OCI-LY1 (cell line): ENCODE measurements around the gene FARS2.

ENCODE experiments used
- H2AFZ ChIP-seq: fragments of 200-600 bp; sonication (generic), shearing (Covaris generic); 2 replicates; pipeline ENCODE4 v1.6.0; 2014; ENCODE audit warnings: antibody characterized with exemption, mild to moderate bottlenecking, low read length
- H3F3A ChIP-seq: fragments of 200-600 bp; sonication (generic), shearing (Covaris generic); 2 replicates; pipeline ENCODE4 v1.6.0; 2014; ENCODE audit warnings: mild to moderate bottlenecking, antibody characterized with exemption, low read length, moderate library complexity; ENCODE audit not compliant: insufficient read depth
- H3K27ac ChIP-seq: fragments of 200-600 bp; sonication (generic); 2 replicates; pipeline ENCODE4 v1.5.1; 2014; ENCODE audit warnings: low read length, mixed run types, mild to moderate bottlenecking, low read depth; ENCODE audit not compliant: poor library complexity, severe bottlenecking
- H3K27me3 ChIP-seq: fragments of 200-600 bp; sonication (generic); 2 replicates; pipeline ENCODE4 v1.6.0; 2014; ENCODE audit warnings: antibody characterized with exemption, mild to moderate bottlenecking, low read length, moderate library complexity; ENCODE audit not compliant: insufficient read depth
- H3K36me3 ChIP-seq: fragments of 200-600 bp; sonication (generic); 2 replicates; pipeline ENCODE4 v1.6.1; 2014; ENCODE audit warnings: mild to moderate bottlenecking, antibody characterized with exemption, low read length, moderate library complexity, mixed read lengths; ENCODE audit not compliant: insufficient read depth
- H3K4me1 ChIP-seq: fragments of 200-600 bp; sonication (generic); 2 replicates; pipeline ENCODE4 v1.5.1; 2014; ENCODE audit warnings: mild to moderate bottlenecking, low read length, moderate library complexity; ENCODE audit not compliant: insufficient read depth, severe bottlenecking
- H3K4me2 ChIP-seq: fragments of 200-600 bp; sonication (generic), shearing (Covaris generic); 2 replicates; pipeline ENCODE4 v1.6.1; 2014; ENCODE audit warnings: low read length
- H3K4me3 ChIP-seq: fragments of 200-600 bp; sonication (generic); 2 replicates; pipeline ENCODE4 v1.5.1; 2014; ENCODE audit warnings: low read length, low read depth, mild to moderate bottlenecking, mixed read lengths; ENCODE audit not compliant: poor library complexity, severe bottlenecking
- H3K79me2 ChIP-seq: fragments of 200-600 bp; shearing (Covaris generic); 2 replicates; pipeline ENCODE4 v1.6.1; 2016; ENCODE audit warnings: mixed run types, low read length, mixed read lengths; ENCODE audit not compliant: insufficient read depth
- H3K9ac ChIP-seq: fragments of 200-600 bp; sonication (generic), shearing (Covaris generic); 2 replicates; pipeline ENCODE4 v1.6.1; 2014; ENCODE audit warnings: mild to moderate bottlenecking, low read length, mixed read lengths
- H3K9me2 ChIP-seq: fragments of 200-600 bp; sonication (generic), shearing (Covaris generic); 2 replicates; pipeline ENCODE4 v1.6.1; 2014; ENCODE audit warnings: low read depth, mild to moderate bottlenecking, low read length, mixed read lengths
- H3K9me3 ChIP-seq: fragments of 200-600 bp; shearing (Covaris generic); 2 replicates; pipeline ENCODE4 v1.6.1; 2014; ENCODE audit warnings: low read length, mixed read lengths
- H4K20me1 ChIP-seq: fragments of 200-600 bp; sonication (generic), shearing (Covaris generic); 2 replicates; pipeline ENCODE4 v1.6.0; 2016; ENCODE audit warnings: mild to moderate bottlenecking, low read length; ENCODE audit not compliant: insufficient read depth
- CTCF ChIP-seq: fragments of 200-600 bp; sonication (generic), shearing (Covaris generic); IDR thresholded peaks from 2 replicates; pipeline ENCODE4 v1.5.1; 2017; ENCODE audit warnings: mild to moderate bottlenecking, antibody characterized with exemption, low read length, moderate library complexity, mixed read lengths
- EZH2 ChIP-seq: fragments of 200-600 bp; sonication (generic), shearing (Covaris generic); IDR thresholded peaks from 2 replicates; pipeline ENCODE4 v1.8.0; 2017; ENCODE audit warnings: borderline replicate concordance, mixed run types, mild to moderate bottlenecking, antibody characterized with exemption, low read length, moderate library complexity, mixed read lengths

The FARS2 gene

DNA sequence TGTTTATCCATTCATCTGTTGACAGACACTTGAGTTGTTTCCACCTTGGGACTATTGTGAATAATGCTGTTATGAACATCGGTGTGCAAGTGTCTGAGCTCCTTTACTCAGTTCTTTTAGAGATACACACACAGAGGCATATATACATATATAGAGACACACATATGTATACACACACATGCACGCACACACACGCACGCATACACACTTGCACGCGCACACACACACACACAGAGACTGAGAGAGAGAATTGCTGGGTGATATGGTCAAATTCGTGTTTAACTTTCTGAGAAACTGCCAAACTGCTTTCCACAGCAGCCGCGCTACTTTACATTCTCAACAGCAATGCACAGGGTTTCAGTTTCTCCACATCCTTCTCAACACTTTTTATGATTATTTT, 273.3 kb downstream of the FARS2 start:
- H3K36me3 ChIP-seq: peaks cover 3% of the 10 kb centered on the region; the same call in 1 of the 2 replicates
- no peak overlapping the region for H3K9ac ChIP-seq
- H3K27ac ChIP-seq: no peak overlapping the region
- H3K4me3 ChIP-seq: no peak overlapping the region
- peaks cover 6% of the 10 kb centered on the region for H3K4me1 ChIP-seq
- H3F3A ChIP-seq: no peaks in the 10 kb centered on the region
- no peaks in the 10 kb centered on the region for H3K9me3 ChIP-seq
- H3K27me3 ChIP-seq: no peaks in the 10 kb centered on the region
- H3K9me2 ChIP-seq: no peaks in the 10 kb centered on the region
- no peaks in the 10 kb centered on the region for H4K20me1 ChIP-seq
- TF ChIP-seq CTCF (no peak), EZH2 (no peak)
- no peak overlapping the region for H2AFZ ChIP-seq
- no peak overlapping the region for H3K4me2 ChIP-seq
- no peaks in the 10 kb centered on the region for H3K79me2 ChIP-seq

DNA sequence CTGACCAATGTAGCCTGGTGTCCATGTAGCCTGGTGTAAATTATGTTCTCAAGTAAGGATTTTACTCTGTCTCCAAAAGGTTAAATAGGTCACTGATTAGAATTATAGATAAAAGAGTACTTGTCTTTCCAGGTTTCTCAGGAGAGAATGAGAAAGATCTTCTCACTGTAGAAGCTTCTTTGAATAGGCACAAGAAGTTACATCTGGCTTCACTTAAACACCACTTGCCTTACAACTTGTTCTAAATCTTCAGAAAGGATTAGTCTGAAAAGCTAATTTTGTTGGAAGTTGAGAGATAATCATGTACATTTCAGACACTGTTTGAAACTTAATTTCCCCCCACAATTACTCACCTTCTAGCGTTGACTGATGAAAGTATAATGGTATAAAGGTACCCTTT, 275.3 kb downstream of the FARS2 start:
- Histone ChIP-seq H3K27me3 (no peaks in the 10 kb centered on the region), H3K9me2 (no peaks in the 10 kb centered on the region), H3K9ac (no peak overlapping the region), H3K4me1 (no peaks in the 10 kb centered on the region), H3K4me3 (no peak overlapping the region), H3F3A (no peaks in the 10 kb centered on the region), H4K20me1 (no peaks in the 10 kb centered on the region), H3K36me3 (peaks cover 3% of the 10 kb centered on the region; the same call in 1 of the 2 replicates), H2AFZ (no peak overlapping the region), H3K27ac (no peak overlapping the region), H3K79me2 (no peaks in the 10 kb centered on the region), H3K4me2 (no peak overlapping the region), H3K9me3 (no peaks in the 10 kb centered on the region)
- no peak for TF ChIP-seq EZH2
- no peak for TF ChIP-seq CTCF

GRCh38 chr6:5537132-5537531, 275.8 kb downstream of the FARS2 start:
- peaks cover 3% of the 10 kb centered on the region; the same call in 1 of the 2 replicates for H3K36me3 ChIP-seq
- no peaks in the 10 kb centered on the region for H4K20me1 ChIP-seq
- H3K4me1 ChIP-seq: no peaks in the 10 kb centered on the region
- H3K4me2 ChIP-seq: no peak overlapping the region
- no peaks in the 10 kb centered on the region for H3K27me3 ChIP-seq
- no peak overlapping the region for H2AFZ ChIP-seq
- H3F3A ChIP-seq: no peaks in the 10 kb centered on the region
- TF ChIP-seq EZH2: no peak
- TF ChIP-seq CTCF: no peak
- no peak overlapping the region for H3K27ac ChIP-seq
- no peak overlapping the region for H3K9ac ChIP-seq
- no peak overlapping the region for H3K4me3 ChIP-seq
- H3K79me2 ChIP-seq: no peaks in the 10 kb centered on the region
- H3K9me2 ChIP-seq: no peaks in the 10 kb centered on the region
- H3K9me3 ChIP-seq: no peaks in the 10 kb centered on the region
